ENCODE data around the gene GPR42. TPM values are rescaled to one million over a fixed set of nuclear protein-coding genes. Genes with fewer than 3 reads are reported as not detected.

The GPR42 gene
- total and polyA plus RNA-seq, 2 of the 4 experiments (the other 2 are of a cell fraction): not detected

DNA sequence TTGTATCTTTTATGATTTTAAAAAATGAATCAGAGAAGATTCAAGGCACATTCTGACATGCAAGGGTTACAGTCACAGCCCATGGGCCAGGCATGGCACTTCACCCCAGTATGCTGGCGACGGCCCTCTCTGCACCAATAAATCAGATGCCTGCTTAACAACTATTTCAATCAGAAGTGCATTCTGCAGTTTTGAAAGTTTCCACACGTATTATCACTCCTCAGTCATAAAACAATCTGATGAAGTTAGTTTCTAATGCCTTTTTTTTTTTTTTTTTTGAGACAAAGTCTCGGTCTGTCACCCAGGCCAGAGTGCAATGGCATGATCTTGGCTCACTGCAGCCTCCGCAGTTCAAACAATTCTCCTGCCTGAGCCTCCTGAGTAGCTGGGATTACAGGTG is 48.9 kb downstream of the GPR42 start:
- Histone ChIP-seq H4K91ac (ENCODE audit: insufficient read depth, low read depth, low read length) (no peak overlapping the region), H3K27ac (ENCODE audit: insufficient read depth, low read length) (no peak overlapping the region), H4K5ac (ENCODE audit: low read depth, low read length) (no peak overlapping the region), H3K9me3 (ENCODE audit: control insufficient read depth, insufficient read depth, low read length) (no peaks in the 10 kb centered on the region), H2BK20ac (ENCODE audit: low read depth, low read length) (no peak overlapping the region), H3K4me1 (ENCODE audit: control insufficient read depth, insufficient read depth, low read length) (no peaks in the 10 kb centered on the region), H3K79me1 (ENCODE audit: low read depth in 1 of 2, low read length in 2 of 2) (no peaks in the 10 kb centered on the region), H3K4me2 (ENCODE audit: low read depth, low read length) (no peak overlapping the region), H2AK5ac (ENCODE audit: low read depth, low read length) (no peak overlapping the region), H3K9ac (ENCODE audit: low read depth, low read length) (no peak overlapping the region), H2BK15ac (ENCODE audit: low read depth, low read length) (no peak overlapping the region), H3K14ac (replicated peaks; ENCODE audit: low read depth, low read length) (no peak overlapping the region), H3K23ac (ENCODE audit: low read depth, low read length) (no peak overlapping the region), H3K36me3 (ENCODE audit: control insufficient read depth, insufficient read depth, low read length) (no peaks in the 10 kb centered on the region), H2BK120ac (ENCODE audit: low read depth, low read length) (no peak overlapping the region), H3K18ac (ENCODE audit: low read depth, low read length) (no peak overlapping the region), H2BK5ac (ENCODE audit: low read depth, low read length, poor library complexity, severe bottlenecking) (no peak overlapping the region), H2AK9ac (replicated peaks; ENCODE audit: low read depth, low read length, poor library complexity) (no peak overlapping the region), H3K56ac (ENCODE audit: extremely low read depth, insufficient read depth, low read length) (no peak overlapping the region), H3K9me1 (ENCODE audit: insufficient read depth, low read length) (no peaks in the 10 kb centered on the region), H3K4ac (ENCODE audit: low read depth, low read length) (no peak overlapping the region), H4K8ac (ENCODE audit: low read depth in 2 of 2, low read length in 2 of 2) (no peak overlapping the region), H3K4me3 (ENCODE audit: insufficient read depth, low read depth, low read length) (no peak overlapping the region), H4K20me1 (ENCODE audit: insufficient read depth, low read length) (no peaks in the 10 kb centered on the region), H3K27me3 (ENCODE audit: control insufficient read depth, insufficient read depth, low read length) (peaks cover 8% of the 10 kb centered on the region; the same call in 1 of the 2 replicates), H2AFZ (replicated peaks; ENCODE audit: low read length, poor library complexity) (no peak overlapping the region)
- ATAC-seq (ENCODE audit: low read depth) (no peak), DNase-seq (no peak)
- BruUV-seq (replicated peaks): no TSS peak
- POLR2A ChIA-PET (ENCODE audit: unreplicated experiment): no interaction called here
- in situ Hi-C loops (cut with MboI; ENCODE audit: low sequenced_read_pairs): no loop called here
- CTCF ChIA-PET: no interaction called here
- intact Hi-C loops (cut with micrococcal nuclease): no loop called here
- dilution Hi-C loops (cut with HindIII; ENCODE audit: low sequenced_read_pairs, unreplicated experiment): no loop called here
- TF ChIP-seq MXI1 (IDR thresholded peaks at IDR 0.05; ENCODE audit: borderline replicate concordance, low read depth, low read length): no peak
- TF ChIP-seq, protein P1, sequence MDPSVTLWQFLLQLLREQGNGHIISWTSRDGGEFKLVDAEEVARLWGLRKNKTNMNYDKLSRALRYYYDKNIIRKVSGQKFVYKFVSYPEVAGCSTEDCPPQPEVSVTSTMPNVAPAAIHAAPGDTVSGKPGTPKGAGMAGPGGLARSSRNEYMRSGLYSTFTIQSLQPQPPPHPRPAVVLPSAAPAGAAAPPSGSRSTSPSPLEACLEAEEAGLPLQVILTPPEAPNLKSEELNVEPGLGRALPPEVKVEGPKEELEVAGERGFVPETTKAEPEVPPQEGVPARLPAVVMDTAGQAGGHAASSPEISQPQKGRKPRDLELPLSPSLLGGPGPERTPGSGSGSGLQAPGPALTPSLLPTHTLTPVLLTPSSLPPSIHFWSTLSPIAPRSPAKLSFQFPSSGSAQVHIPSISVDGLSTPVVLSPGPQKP (IDR thresholded peaks at IDR 0.05; ENCODE audit: borderline replicate concordance, low read depth, low read length): no peak
- no peak for TF ChIP-seq MAFK (IDR thresholded peaks at IDR 0.05; ENCODE audit: low read depth, low read length)
- TF ChIP-seq, protein P2, sequence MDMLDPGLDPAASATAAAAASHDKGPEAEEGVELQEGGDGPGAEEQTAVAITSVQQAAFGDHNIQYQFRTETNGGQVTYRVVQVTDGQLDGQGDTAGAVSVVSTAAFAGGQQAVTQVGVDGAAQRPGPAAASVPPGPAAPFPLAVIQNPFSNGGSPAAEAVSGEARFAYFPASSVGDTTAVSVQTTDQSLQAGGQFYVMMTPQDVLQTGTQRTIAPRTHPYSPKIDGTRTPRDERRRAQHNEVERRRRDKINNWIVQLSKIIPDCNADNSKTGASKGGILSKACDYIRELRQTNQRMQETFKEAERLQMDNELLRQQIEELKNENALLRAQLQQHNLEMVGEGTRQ (IDR thresholded peaks at IDR 0.05; ENCODE audit: low read depth, low read length): no peak
- no peak for TF ChIP-seq MAZ (IDR thresholded peaks at IDR 0.05; ENCODE audit: borderline replicate concordance, low read depth, low read length)
- TF ChIP-seq, protein P3, sequence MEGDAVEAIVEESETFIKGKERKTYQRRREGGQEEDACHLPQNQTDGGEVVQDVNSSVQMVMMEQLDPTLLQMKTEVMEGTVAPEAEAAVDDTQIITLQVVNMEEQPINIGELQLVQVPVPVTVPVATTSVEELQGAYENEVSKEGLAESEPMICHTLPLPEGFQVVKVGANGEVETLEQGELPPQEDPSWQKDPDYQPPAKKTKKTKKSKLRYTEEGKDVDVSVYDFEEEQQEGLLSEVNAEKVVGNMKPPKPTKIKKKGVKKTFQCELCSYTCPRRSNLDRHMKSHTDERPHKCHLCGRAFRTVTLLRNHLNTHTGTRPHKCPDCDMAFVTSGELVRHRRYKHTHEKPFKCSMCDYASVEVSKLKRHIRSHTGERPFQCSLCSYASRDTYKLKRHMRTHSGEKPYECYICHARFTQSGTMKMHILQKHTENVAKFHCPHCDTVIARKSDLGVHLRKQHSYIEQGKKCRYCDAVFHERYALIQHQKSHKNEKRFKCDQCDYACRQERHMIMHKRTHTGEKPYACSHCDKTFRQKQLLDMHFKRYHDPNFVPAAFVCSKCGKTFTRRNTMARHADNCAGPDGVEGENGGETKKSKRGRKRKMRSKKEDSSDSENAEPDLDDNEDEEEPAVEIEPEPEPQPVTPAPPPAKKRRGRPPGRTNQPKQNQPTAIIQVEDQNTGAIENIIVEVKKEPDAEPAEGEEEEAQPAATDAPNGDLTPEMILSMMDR (conservative IDR thresholded peaks at IDR 0.05; ENCODE audit: low read depth, low read length): no peak
- no peak for TF ChIP-seq RAD21 (IDR thresholded peaks at IDR 0.05; ENCODE audit: low read length)
- no peak for TF ChIP-seq NFE2L2 (IDR thresholded peaks at IDR 0.05; ENCODE audit: low read depth, low read length)
- no peak for TF ChIP-seq RFX5 (IDR thresholded peaks at IDR 0.05; ENCODE audit: low read depth, low read length)
- TF ChIP-seq CHD1 (IDR thresholded peaks at IDR 0.05; ENCODE audit: low read depth, low read length): no peak
- no peak for TF ChIP-seq SMC3 (IDR thresholded peaks at IDR 0.05; ENCODE audit: low read depth, low read length)
- 20% methylated on average over 1 of the region's 5 CpGs; no CpG with 5 or more reads in 1 of the 2 experiments for WGBS, 2 experiments (ENCODE audit: extremely low coverage in 2 of 2, insufficient read length in 1 of 2)
